ENCODE measurements around the gene NPAS2.

NPAS2 gene

GRCh38 chr2:100857915-100858314 is 38.0 kb downstream of the NPAS2 start:
- DNase-seq: no peak

- no peak for DNase-seq
These were observed 40.0 kb downstream of the NPAS2 start for GRCh38 chr2:100859902-100860301.

- DNase-seq: no peak
These were observed 41.4 kb downstream of the NPAS2 start for GRCh38 chr2:100861340-100861739.

GRCh38 chr2:100862081-100862480 is 42.1 kb downstream of the NPAS2 start:
- no peak for DNase-seq

- DNase-seq: no peak
These were observed 46.0 kb downstream of the NPAS2 start for GRCh38 chr2:100865816-100866460.

- no peak for DNase-seq
These were observed 48.1 kb downstream of the NPAS2 start for GRCh38 chr2:100868083-100868482.

GRCh38 chr2:100869120-100869519 is 49.2 kb downstream of the NPAS2 start:
- no peak for DNase-seq

GRCh38 chr2:100870652-100871531 is 51.0 kb downstream of the NPAS2 start:
- no peak for DNase-seq

GRCh38 chr2:100875516-100876230 is 55.7 kb downstream of the NPAS2 start:
- no peak for DNase-seq

GRCh38 chr2:100876231-100876860 is 56.4 kb downstream of the NPAS2 start:
- DNase-seq: no peak

- no peak for DNase-seq
These were observed 57.6 kb downstream of the NPAS2 start for GRCh38 chr2:100877555-100877954.

GRCh38 chr2:100878000-100878791 is 58.3 kb downstream of the NPAS2 start:
- DNase-seq: no peak

GRCh38 chr2:100879296-100879695 is 59.4 kb downstream of the NPAS2 start:
- DNase-seq: no peak

GRCh38 chr2:100880036-100880435 is 60.1 kb downstream of the NPAS2 start:
- DNase-seq: no peak

- DNase-seq: no peak
These were observed 60.8 kb downstream of the NPAS2 start for GRCh38 chr2:100880730-100881129.

GRCh38 chr2:100882645-100883613 is 63.0 kb downstream of the NPAS2 start:
- no peak for DNase-seq

GRCh38 chr2:100884145-100884621 is 64.2 kb downstream of the NPAS2 start:
- no peak for DNase-seq

- DNase-seq: no peak
These were observed 66.1 kb downstream of the NPAS2 start for GRCh38 chr2:100886085-100886484.

GRCh38 chr2:100887039-100887578 is 67.2 kb downstream of the NPAS2 start:
- DNase-seq: no peak

- no peak for DNase-seq
These were observed 68.0 kb downstream of the NPAS2 start for GRCh38 chr2:100887713-100888495.
